Progenitor cell of endocrine pancreas (in vitro differentiated cells): ENCODE measurements around the gene ARMC5. TPM values are rescaled to one million over a fixed set of nuclear protein-coding genes. Genes with fewer than 3 reads are reported as not detected.

Source experiments
- DNase-seq: peaks from one replicate; pipeline ENCODE4 v3.0.0; 2021; ENCODE audit warnings: low spot score; ENCODE audit not compliant: unreplicated experiment
- H3K27ac Mint-ChIP-seq: 2 replicates; pipeline ENCODE4 v1.8.0; 2021; ENCODE audit warnings: mild to moderate bottlenecking, moderate library complexity, mixed read lengths
- H3K27me3 Mint-ChIP-seq: 2 replicates; pipeline ENCODE4 v1.8.0; 2021; ENCODE audit warnings: mixed read lengths
- H3K36me3 Mint-ChIP-seq: 2 replicates; pipeline ENCODE4 v1.8.0; 2022; ENCODE audit warnings: mixed read lengths; ENCODE audit not compliant: insufficient read depth
- H3K4me1 Mint-ChIP-seq: 2 replicates; pipeline ENCODE4 v1.8.0; 2021; ENCODE audit warnings: low read depth, mixed read lengths
- H3K4me3 Mint-ChIP-seq: 2 replicates; pipeline ENCODE4 v1.8.0; 2021; ENCODE audit warnings: low read depth, mild to moderate bottlenecking, moderate library complexity, mixed read lengths
- H3K9me3 Mint-ChIP-seq: 2 replicates; pipeline ENCODE4 v1.8.0; 2021; ENCODE audit warnings: low read depth, mixed read lengths
- CTCF ChIP-seq: fragments of 200-600 bp; sonication (generic); IDR thresholded peaks from one replicate; pipeline ENCODE4 v1.5.0; 2021; ENCODE audit warnings: antibody characterized with exemption, mild to moderate bottlenecking; ENCODE audit not compliant: unreplicated experiment
- long read RNA-seq: library from polyadenylated mRNA; unstranded; transcript quantifications from one replicate; pipeline ENCODE4 v2.0.0, GENCODE V29; 2020
- total RNA-seq: library from RNA; stranded (reverse); gene quantifications from 2 replicates; pipeline ENCODE4 v1.2.1, GENCODE V29; 2021

Gene ARMC5
- 14.6 and 14.8 TPM in 2 replicates for total RNA-seq
- long read RNA-seq, partial matches to known transcripts: 0 of 1 reads
- long read RNA-seq, other reads (novel, unspliced or antisense): 1 of 1 reads

- Mint-ChIP-seq H3K4me1 (peaks cover 15% of the 10 kb centered on the region), H3K27me3 (no peaks in the 10 kb centered on the region), H3K9me3 (no peaks in the 10 kb centered on the region), H3K36me3 (peaks cover 5% of the 10 kb centered on the region), H3K4me3 (peak within 1 kb of the TSS; percentile 88), H3K27ac (peak within 1 kb of the TSS; percentile 98)
- peak; percentile 92 for DNase-seq
- TF ChIP-seq CTCF: peak; percentile 60
Observed at GRCh38 chr16:31458844-31459686, at the start of gene ARMC5. ARMC5 (plus strand) TSS chr16:31459501; CDS start chr16:31459525, 24 bp downstream.

GRCh38 chr16:31410082-31410481, 49.2 kb upstream of the ARMC5 start:
- DNase-seq: no peak
- no peak for TF ChIP-seq CTCF
- H3K27me3 Mint-ChIP-seq: peaks cover 44% of the 10 kb centered on the region
- no peak overlapping the region for H3K27ac Mint-ChIP-seq
- no peaks in the 10 kb centered on the region for H3K9me3 Mint-ChIP-seq
- H3K36me3 Mint-ChIP-seq: no peaks in the 10 kb centered on the region
- no peaks in the 10 kb centered on the region for H3K4me1 Mint-ChIP-seq
- no peak overlapping the region for H3K4me3 Mint-ChIP-seq

GRCh38 chr16:31411024-31411844, 48.1 kb upstream of the ARMC5 start:
- no peak for DNase-seq
- Mint-ChIP-seq H3K4me3 (no peak overlapping the region), H3K27ac (no peak overlapping the region), H3K9me3 (no peaks in the 10 kb centered on the region), H3K4me1 (no peaks in the 10 kb centered on the region), H3K36me3 (no peaks in the 10 kb centered on the region), H3K27me3 (peaks cover 53% of the 10 kb centered on the region)
- no peak for TF ChIP-seq CTCF

GRCh38 chr16:31412750-31413149, 46.6 kb upstream of the ARMC5 start:
- Mint-ChIP-seq H3K4me1 (no peaks in the 10 kb centered on the region), H3K9me3 (no peaks in the 10 kb centered on the region), H3K27me3 (peaks cover 50% of the 10 kb centered on the region), H3K36me3 (no peaks in the 10 kb centered on the region), H3K27ac (no peak overlapping the region), H3K4me3 (no peak overlapping the region)
- DNase-seq: no peak
- TF ChIP-seq CTCF: no peak

GRCh38 chr16:31413381-31413780, 45.9 kb upstream of the ARMC5 start:
- Mint-ChIP-seq H3K36me3 (no peaks in the 10 kb centered on the region), H3K27ac (no peak overlapping the region), H3K9me3 (no peaks in the 10 kb centered on the region), H3K27me3 (peaks cover 50% of the 10 kb centered on the region), H3K4me3 (no peak overlapping the region), H3K4me1 (no peaks in the 10 kb centered on the region)
- no peak for TF ChIP-seq CTCF
- no peak for DNase-seq
